Measurements from ENCODE around the gene SNAP47. TPM values are rescaled to one million over a fixed set of nuclear protein-coding genes. Genes with fewer than 3 reads are reported as not detected.

Gene SNAP47
- polyA plus RNA-seq, 1 donor from 2014 or later = 56.0 TPM

- H4K20me1 ChIP-seq (ENCODE audit: insufficient read depth) = no peaks in the 10 kb centered on the region
These were observed 11.4 kb downstream of the SNAP47 start for GRCh38 chr1:227746676-227747075.

DNA sequence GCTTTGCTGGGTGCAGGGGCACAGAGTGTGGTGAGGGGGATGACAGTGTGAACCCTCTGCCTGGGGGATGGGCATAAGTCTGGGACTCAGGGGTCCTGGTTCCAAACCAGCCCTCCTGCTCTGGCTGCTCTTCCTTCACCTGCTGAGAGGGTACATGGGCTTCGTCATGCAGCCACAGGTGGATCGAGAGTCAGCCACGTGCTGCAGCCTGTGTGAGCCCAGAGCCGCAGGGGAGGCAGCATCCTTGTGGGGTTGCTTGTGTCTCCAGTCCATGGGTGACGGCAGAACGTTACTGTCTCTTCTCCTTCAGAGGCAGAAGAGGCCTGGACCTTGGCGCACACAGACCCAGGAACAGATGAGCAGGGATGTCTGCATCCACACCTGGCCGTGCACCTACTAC lies 12.1 kb downstream of the SNAP47 start:
- Histone ChIP-seq H2AFZ (ENCODE audit: low read depth, low read length) (no peak overlapping the region), H3K9me3 (ENCODE audit: low read length) (no peaks in the 10 kb centered on the region), H3F3A (ENCODE audit: insufficient read depth, low read length, poor library complexity, severe bottlenecking) (no peaks in the 10 kb centered on the region), H4K20me1 (ENCODE audit: insufficient read depth) (no peaks in the 10 kb centered on the region), H3K9me2 (ENCODE audit: insufficient read depth, low read length) (no peaks in the 10 kb centered on the region), H3K36me3 (ENCODE audit: insufficient read depth, low read length) (peaks cover 9% of the 10 kb centered on the region), H3K4me2 (ENCODE audit: low read length) (no peak overlapping the region), H3K79me2 (replicated peaks; ENCODE audit: insufficient read depth, low read length) (no peaks in the 10 kb centered on the region), H3K9ac (ENCODE audit: low read length) (no peak overlapping the region), H3K27ac (ENCODE audit: low read length) (no peak overlapping the region), H3K27me3 (ENCODE audit: insufficient read depth, low read depth, low read length) (no peaks in the 10 kb centered on the region), H3K4me3 (ENCODE audit: low read length) (no peak overlapping the region)
- TF ChIP-seq EP300 (conservative IDR thresholded peaks at IDR 0.05; ENCODE audit: poor library complexity, severe bottlenecking) = no peak
- TF ChIP-seq EZH2 (IDR thresholded peaks at IDR 0.05; ENCODE audit: borderline replicate concordance, insufficient read depth, low read length, poor library complexity, severe bottlenecking) = no peak
- no peak for TF ChIP-seq MXI1 (conservative IDR thresholded peaks at IDR 0.05; ENCODE audit: poor library complexity, severe bottlenecking)

More at GRCh38 chr1:227746676-227747075, 11.4 kb downstream of the SNAP47 start:
- H3K9me3 ChIP-seq (ENCODE audit: low read length) = no peaks in the 10 kb centered on the region
- no peaks in the 10 kb centered on the region for H3F3A ChIP-seq (ENCODE audit: insufficient read depth, low read length, poor library complexity, severe bottlenecking)
- no peak overlapping the region for H3K9ac ChIP-seq (ENCODE audit: low read length)
- H3K27ac ChIP-seq (ENCODE audit: low read length) = no peak overlapping the region
- no peak for TF ChIP-seq SMC3 (conservative IDR thresholded peaks at IDR 0.05; ENCODE audit: poor library complexity)
- H2AFZ ChIP-seq (ENCODE audit: low read depth, low read length) = no peak overlapping the region
- no peaks in the 10 kb centered on the region for H3K9me2 ChIP-seq (ENCODE audit: insufficient read depth, low read length)
- no peaks in the 10 kb centered on the region for H3K27me3 ChIP-seq (ENCODE audit: insufficient read depth, low read depth, low read length)
- no peaks in the 10 kb centered on the region for H3K79me2 ChIP-seq (replicated peaks; ENCODE audit: insufficient read depth, low read length)
- H3K4me2 ChIP-seq (ENCODE audit: low read length) = no peak overlapping the region
- peaks cover 9% of the 10 kb centered on the region for H3K36me3 ChIP-seq (ENCODE audit: insufficient read depth, low read length)
- no peak overlapping the region for H3K4me3 ChIP-seq (ENCODE audit: low read length)

GRCh38 chr1:227747948-227748495 lies 12.8 kb downstream of the SNAP47 start:
- Histone ChIP-seq H3K79me2 (replicated peaks; ENCODE audit: insufficient read depth, low read length) (no peaks in the 10 kb centered on the region), H3K4me3 (ENCODE audit: low read length) (no peak overlapping the region), H3K9ac (ENCODE audit: low read length) (no peak overlapping the region), H3K9me2 (ENCODE audit: insufficient read depth, low read length) (no peaks in the 10 kb centered on the region), H3F3A (ENCODE audit: insufficient read depth, low read length, poor library complexity, severe bottlenecking) (no peaks in the 10 kb centered on the region), H3K27me3 (ENCODE audit: insufficient read depth, low read depth, low read length) (no peaks in the 10 kb centered on the region), H4K20me1 (ENCODE audit: insufficient read depth) (no peaks in the 10 kb centered on the region), H3K4me2 (ENCODE audit: low read length) (no peak overlapping the region), H3K36me3 (ENCODE audit: insufficient read depth, low read length) (peaks cover 9% of the 10 kb centered on the region), H2AFZ (ENCODE audit: low read depth, low read length) (no peak overlapping the region), H3K9me3 (ENCODE audit: low read length) (no peaks in the 10 kb centered on the region), H3K27ac (ENCODE audit: low read length) (no peak overlapping the region)
- no peak for TF ChIP-seq REST (IDR thresholded peaks at IDR 0.05; ENCODE audit: borderline replicate concordance)
- TF ChIP-seq TAF1 (IDR thresholded peaks at IDR 0.05; ENCODE audit: low read depth) = no peak
- TF ChIP-seq MXI1 (conservative IDR thresholded peaks at IDR 0.05; ENCODE audit: poor library complexity, severe bottlenecking) = no peak
- no peak for TF ChIP-seq CTCF (IDR thresholded peaks at IDR 0.05; ENCODE audit: poor library complexity, severe bottlenecking)
- no peak for TF ChIP-seq EP300 (conservative IDR thresholded peaks at IDR 0.05; ENCODE audit: poor library complexity, severe bottlenecking)
- TF ChIP-seq SMC3 (conservative IDR thresholded peaks at IDR 0.05; ENCODE audit: poor library complexity) = no peak
- no peak for TF ChIP-seq RAD21 (conservative IDR thresholded peaks at IDR 0.05)
- no peak for TF ChIP-seq POLR2AphosphoS5 (IDR thresholded peaks at IDR 0.05)
- TF ChIP-seq EZH2 (IDR thresholded peaks at IDR 0.05; ENCODE audit: borderline replicate concordance, insufficient read depth, low read length, poor library complexity, severe bottlenecking) = no peak
